OCI-LY7 (cell line): ENCODE data around the gene KLHL41.

Experiments used
- CTCF ChIP-seq: fragments of 200-600 bp; sonication (generic); conservative IDR thresholded peaks from 2 replicates; pipeline ENCODE4 v1.5.1; 2014; ENCODE audit warnings: mild to moderate bottlenecking, antibody characterized with exemption, low read length, moderate library complexity, mixed read lengths
- EZH2phosphoT487 ChIP-seq: fragments of 200-600 bp; sonication (generic); IDR thresholded peaks from 2 replicates; pipeline ENCODE4 v1.6.1; 2018; ENCODE audit warnings: low read depth, borderline replicate concordance, mild to moderate bottlenecking, mixed run types, antibody characterized with exemption, low read length, moderate library complexity, mixed read lengths

GRCh38 chr2:169573974-169574299 lies 64.4 kb downstream of the KLHL41 start:
- no peak for TF ChIP-seq CTCF
- TF ChIP-seq EZH2phosphoT487: no peak
